ENCODE results near the gene KLF15. TPM values are rescaled to one million over a fixed set of nuclear protein-coding genes. Genes with fewer than 3 reads are reported as not detected.

The KLF15 gene
- total and polyA plus RNA-seq, 2 of the 4 experiments (the other 2 are of a cell fraction), result 0.18 to 0.24 TPM

DNA sequence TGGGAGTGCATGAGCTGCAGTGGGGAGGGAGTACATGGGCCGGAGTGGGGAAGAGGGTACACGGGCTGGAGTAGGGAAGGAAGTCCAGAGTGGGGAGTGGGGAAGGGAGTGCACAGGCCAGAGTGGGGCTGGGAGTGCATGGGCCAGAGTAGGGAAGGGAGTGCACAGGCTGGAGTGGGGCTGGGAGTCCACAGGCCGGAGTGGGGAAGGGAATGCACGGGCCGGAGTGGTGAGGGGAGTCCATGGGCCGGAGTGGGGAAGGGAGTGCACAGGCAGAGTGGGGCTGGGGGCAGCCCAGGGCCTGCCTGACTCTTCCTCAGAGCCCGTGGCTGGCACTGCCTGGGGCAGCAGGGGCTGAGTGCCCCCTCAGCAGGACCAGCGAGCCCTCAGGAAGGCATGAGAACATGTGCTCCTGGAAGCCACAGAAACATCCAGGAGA, 40.7 kb downstream of the KLF15 start:
- H4K5ac ChIP-seq (ENCODE audit: low read depth, low read length), result no peak overlapping the region
- no peak overlapping the region for H3K9ac ChIP-seq (ENCODE audit: low read depth, low read length)
- 76% methylated on average over 2 of the region's 8 CpGs; no CpG with 5 or more reads in 1 of the 2 experiments for WGBS, 2 experiments (ENCODE audit: extremely low coverage in 2 of 2, insufficient read length in 1 of 2)
- CTCF ChIA-PET, result no interaction called here
- no peak overlapping the region for H3K14ac ChIP-seq (replicated peaks; ENCODE audit: low read depth, low read length)
- no peak overlapping the region for H3K27ac ChIP-seq (ENCODE audit: insufficient read depth, low read length)
- no TSS peak for BruUV-seq (replicated peaks)
- no peaks in the 10 kb centered on the region for H4K20me1 ChIP-seq (ENCODE audit: insufficient read depth, low read length)
- no peak overlapping the region for H2AK5ac ChIP-seq (ENCODE audit: low read depth, low read length)
- POLR2A ChIA-PET (ENCODE audit: unreplicated experiment), result no interaction called here
- no peak overlapping the region for H2BK120ac ChIP-seq (ENCODE audit: low read depth, low read length)
- no peak overlapping the region for H2BK20ac ChIP-seq (ENCODE audit: low read depth, low read length)
- peak overlapping the region; percentile 37 for H2AFZ ChIP-seq (replicated peaks; ENCODE audit: low read length, poor library complexity)
- H2BK5ac ChIP-seq (ENCODE audit: low read depth, low read length, poor library complexity, severe bottlenecking), result no peak overlapping the region
- no peaks in the 10 kb centered on the region for H3K9me3 ChIP-seq (ENCODE audit: control insufficient read depth, insufficient read depth, low read length)
- no peak overlapping the region for H4K8ac ChIP-seq (ENCODE audit: low read depth in 2 of 2, low read length in 2 of 2)
- H3K23ac ChIP-seq (ENCODE audit: low read depth, low read length), result no peak overlapping the region
- peaks cover 8% of the 10 kb centered on the region; the same call in 1 of the 2 replicates for H3K4me1 ChIP-seq (ENCODE audit: control insufficient read depth, insufficient read depth, low read length)
- peaks cover 13% of the 10 kb centered on the region; the same call in 1 of the 2 replicates for H3K27me3 ChIP-seq (ENCODE audit: control insufficient read depth, insufficient read depth, low read length)
- in situ Hi-C loops (cut with MboI; ENCODE audit: low sequenced_read_pairs) (no loop called here), dilution Hi-C loops (cut with HindIII; ENCODE audit: low sequenced_read_pairs, unreplicated experiment) (no loop called here), intact Hi-C loops (cut with micrococcal nuclease) (no loop called here)
- no peak overlapping the region for H2AK9ac ChIP-seq (replicated peaks; ENCODE audit: low read depth, low read length, poor library complexity)
- H3K79me1 ChIP-seq (ENCODE audit: low read depth in 1 of 2, low read length in 2 of 2), result no peaks in the 10 kb centered on the region
- DNase-seq, result no peak
- no peak overlapping the region for H3K4ac ChIP-seq (ENCODE audit: low read depth, low read length)
- TF ChIP-seq CTCF (conservative IDR thresholded peaks at IDR 0.05; ENCODE audit: low read depth, low read length), result no peak
- no peak for TF ChIP-seq CEBPB (IDR thresholded peaks at IDR 0.05; ENCODE audit: low read depth, low read length)
- TF ChIP-seq BHLHE40 (IDR thresholded peaks at IDR 0.05; ENCODE audit: low read depth, low read length), result no peak
- no peak for TF ChIP-seq MXI1 (IDR thresholded peaks at IDR 0.05; ENCODE audit: borderline replicate concordance, low read depth, low read length)
- TF ChIP-seq MAZ (IDR thresholded peaks at IDR 0.05; ENCODE audit: borderline replicate concordance, low read depth, low read length), result no peak
- no peak for TF ChIP-seq RCOR1 (IDR thresholded peaks at IDR 0.05; ENCODE audit: insufficient replicate concordance, low read length)
- no peak for TF ChIP-seq RAD21 (IDR thresholded peaks at IDR 0.05; ENCODE audit: low read length)
- no peak for TF ChIP-seq NFE2L2 (IDR thresholded peaks at IDR 0.05; ENCODE audit: low read depth, low read length)
- no peak for TF ChIP-seq POLR2A (IDR thresholded peaks at IDR 0.05; ENCODE audit: low read depth, low read length)
- no peak for TF ChIP-seq MAFK (IDR thresholded peaks at IDR 0.05; ENCODE audit: low read depth, low read length)
- no peak for TF ChIP-seq FOS (IDR thresholded peaks at IDR 0.05; ENCODE audit: low read depth, low read length)
- TF ChIP-seq, protein P1, sequence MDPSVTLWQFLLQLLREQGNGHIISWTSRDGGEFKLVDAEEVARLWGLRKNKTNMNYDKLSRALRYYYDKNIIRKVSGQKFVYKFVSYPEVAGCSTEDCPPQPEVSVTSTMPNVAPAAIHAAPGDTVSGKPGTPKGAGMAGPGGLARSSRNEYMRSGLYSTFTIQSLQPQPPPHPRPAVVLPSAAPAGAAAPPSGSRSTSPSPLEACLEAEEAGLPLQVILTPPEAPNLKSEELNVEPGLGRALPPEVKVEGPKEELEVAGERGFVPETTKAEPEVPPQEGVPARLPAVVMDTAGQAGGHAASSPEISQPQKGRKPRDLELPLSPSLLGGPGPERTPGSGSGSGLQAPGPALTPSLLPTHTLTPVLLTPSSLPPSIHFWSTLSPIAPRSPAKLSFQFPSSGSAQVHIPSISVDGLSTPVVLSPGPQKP (IDR thresholded peaks at IDR 0.05; ENCODE audit: borderline replicate concordance, low read depth, low read length), result no peak
- no peak for TF ChIP-seq RFX5 (IDR thresholded peaks at IDR 0.05; ENCODE audit: low read depth, low read length)
- no peak for TF ChIP-seq USF2 (IDR thresholded peaks at IDR 0.05; ENCODE audit: low read depth, low read length)
- no peak for TF ChIP-seq SMC3 (IDR thresholded peaks at IDR 0.05; ENCODE audit: low read depth, low read length)
- no peak for TF ChIP-seq CHD1 (IDR thresholded peaks at IDR 0.05; ENCODE audit: low read depth, low read length)
- no peak overlapping the region for H4K91ac ChIP-seq (ENCODE audit: insufficient read depth, low read depth, low read length)
- H2BK15ac ChIP-seq (ENCODE audit: low read depth, low read length), result no peak overlapping the region
- H3K4me2 ChIP-seq (ENCODE audit: low read depth, low read length), result no peak overlapping the region
- no peak for ATAC-seq (ENCODE audit: low read depth)
- H3K18ac ChIP-seq (ENCODE audit: low read depth, low read length), result no peak overlapping the region
- H3K56ac ChIP-seq (ENCODE audit: extremely low read depth, insufficient read depth, low read length), result no peak overlapping the region
- H3K9me1 ChIP-seq (ENCODE audit: insufficient read depth, low read length), result no peaks in the 10 kb centered on the region
- H3K4me3 ChIP-seq (ENCODE audit: insufficient read depth, low read depth, low read length), result no peak overlapping the region
- no peaks in the 10 kb centered on the region for H3K36me3 ChIP-seq (ENCODE audit: control insufficient read depth, insufficient read depth, low read length)
